Heart left ventricle (tissue), 16 donors: ENCODE results near the gene KIF4A. TPM values are rescaled to one million over a fixed set of nuclear protein-coding genes. Genes with fewer than 3 reads are reported as not detected.

Source experiments
- ATAC-seq, 4 donors: fragments of 200-7000 bp; cut with Tn5 transposase; one replicate each; pipeline ENCODE4 v1.9.1; 2020 to 2022; ENCODE audit warnings: moderate library complexity in 4 of 4, mild to moderate bottlenecking in 3 of 4, moderate number of reproducible peaks in 1 of 4
- DNase-seq, 5 donors: peaks; one replicate each; pipeline ENCODE4 v3.0.0-alpha.2; 2020
- H3K27ac ChIP-seq, 12 donors: fragments of 200-600 bp; sonication (generic) in 4 of 12; one replicate each; pipeline versions ENCODE4 v1.5.0 to v1.8.0; 2016 to 2022; ENCODE audit warnings: mild to moderate bottlenecking in 2 of 12
- H3K27me3 ChIP-seq, 9 donors: fragments of 200-600 bp; sonication (generic) in 2 of 9; one replicate each; pipeline versions ENCODE4 v1.5.1 to v1.8.0; 2016 to 2022; ENCODE audit warnings: mild to moderate bottlenecking in 3 of 9
- H3K36me3 ChIP-seq, 9 donors: fragments of 200-600 bp; sonication (generic) in 2 of 9; one replicate each; pipeline versions ENCODE4 v1.5.0 to v1.8.0; 2018 to 2022; ENCODE audit warnings: mild to moderate bottlenecking in 2 of 9
- H3K4me1 ChIP-seq, 12 donors: fragments of 200-600 bp; sonication (generic) in 4 of 12; one replicate each; pipeline versions ENCODE4 v1.5.0 to v1.8.0; 2016 to 2022; ENCODE audit warnings: mild to moderate bottlenecking in 3 of 12
- H3K4me3 ChIP-seq, 12 donors: fragments of 200-600 bp; sonication (generic) in 4 of 12; one replicate each; pipeline versions ENCODE4 v1.5.0 to v1.8.0; 2017 to 2022; ENCODE audit warnings: mild to moderate bottlenecking in 9 of 12, moderate library complexity in 4 of 12
- H3K9me3 ChIP-seq, 12 donors: fragments of 200-600 bp; sonication (generic) in 4 of 12; one replicate each; pipeline versions ENCODE4 v1.5.0 to v1.8.0; 2016 to 2022; ENCODE audit warnings: mild to moderate bottlenecking in 1 of 12
- CTCF ChIP-seq, 12 donors: fragments of 200-600 bp; sonication (generic) in 4 of 12; IDR thresholded peaks; one replicate each; pipeline versions ENCODE4 v1.5.0 to v1.8.0; 2018 to 2022; ENCODE audit warnings: antibody characterized with exemption in 12 of 12, mild to moderate bottlenecking in 5 of 12
- POLR2A ChIP-seq, 2 donors: fragments of 450-650 bp; IDR thresholded peaks; one replicate each; pipeline ENCODE4 v1.6.1; 2017; ENCODE audit warnings: antibody characterized with exemption in 2 of 2, mild to moderate bottlenecking in 2 of 2, moderate library complexity in 2 of 2
- WGBS, 4 donors: extraction: QIAGEN DNeasy Blood & Tissue Kit in 2 of 4; methylation state at CpG; one replicate each; pipeline versions ENCODE4 v1.1.5 to v1.1.7; 2013 to 2018; 5-methylcytosine and 5-hydroxymethylcytosine counted together
- intact Hi-C, 10 donors: fragments of 100-400 bp; cut with DNase I; formaldehyde crosslinking; loops; one replicate each; pipeline versions ENCODE4 v1.11.1 to v1.14.2; 2022
- polyA plus RNA-seq, 2 donors: library from polyadenylated mRNA; stranded (reverse); fragments of 200-250 nt; gene quantifications; one replicate each; pipeline ENCODE4 v1.2.3, GENCODE V29; 2013
- total RNA-seq, 9 donors: library from RNA; depleted of rRNA in 2 of 9; stranded (reverse); fragments of >200 nt in 2 of 9; fragmentation: NEBNext Ultra II Directional in 3 of 9; extraction: Animal tissue kit (Norgen Biotek cat#: 25700) in 3 of 9; gene quantifications; one replicate each; pipeline versions ENCODE4 v1.1.0 to v1.2.4, GENCODE V29; 2016 to 2023
- donor health status: ischemic (EF 13 %, LVEDD 7.1; RV severe dilation, severe dysfunction).
- donor health status: healthy with polysubstance abuse.
- donor health status: DM: no; HTN: yes; CAD: no.
- donor health status: DM: no; HTN: no; CAD: no.
- donor health status: ischemic (EF 25% LVEDD 6.9; RV normal size, moderate dysfunction).
- donor health status: ischemic (EF 25% LVEDD 5.7; RV mildly dilated, moderate dysfunction).
- donor health status: healthy.
- donor health status: DM: yes; HTN: yes; CAD: no.
- donor health status: ischemic (EF 35%, LVEDD 5.7; RV mildly dilated, moderate dysfunction).
- donor health status: nonischemic (EF 11% LVEDD 7.7; RV severe dilation, severe dysfunction).
- donor health status: DM: yes; HTN: yes; CAD: no.
- donor health status: PGD.
- donor health status: ischemic (EF 29% LVEDD 5.4; RV normal size, mild dysfunction).
- donor health status: nonischemic (EF 23%, LVEDD 6.1; RV moderate dilation, normal function).

KIF4A gene
- total and polyA plus RNA-seq, 11 donors = 0.04 to 4.1 (median 0.18) TPM; not detected in 2

GRCh38 chrX:70437921-70438665, 148.2 kb downstream of the KIF4A start:
- Histone ChIP-seq H3K4me1 (peaks cover 0 to 20% (median 3%) of the 10 kb centered on the region in 12 donors), H3K27ac (no peak overlapping the region), H3K9me3 (no peaks in the 10 kb centered on the region), H3K27me3 (peaks cover 0 to 35% (median 0%) of the 10 kb centered on the region in 9 donors), H3K36me3 (no peaks in the 10 kb centered on the region), H3K4me3 (no peak overlapping the region)
- WGBS, 4 donors = 69 to 85% (median 78%) methylated on average over 8 of the region's 8 CpGs
- ATAC-seq (no peak), DNase-seq (no peak)
- TF ChIP-seq POLR2A (IDR thresholded peaks at IDR 0.05) (no peak), CTCF (IDR thresholded peaks at IDR 0.05) (no peak)
- intact Hi-C loops = loop anchor here in 3 of 10 donors (10.0 kb wide), 3 partner anchors 143 to 243 kb away; partner anchors contain the start of genes KIF4A (in 1 of the 3), PDZD11 (in 1 of the 3) and RAB41 (in 1 of the 3)

GRCh38 chrX:70439016-70439415, 149.1 kb downstream of the KIF4A start:
- DNase-seq (no peak), ATAC-seq (no peak)
- no peaks in the 10 kb centered on the region for H3K36me3 ChIP-seq
- no peak overlapping the region for H3K4me3 ChIP-seq
- intact Hi-C loops = loop anchor here in 3 of 10 donors (10.0 kb wide), 3 partner anchors 144 to 244 kb away; partner anchors contain the start of genes KIF4A (in 1 of the 3), PDZD11 (in 1 of the 3) and RAB41 (in 1 of the 3)
- no peaks in the 10 kb centered on the region for H3K9me3 ChIP-seq
- no peak overlapping the region for H3K27ac ChIP-seq
- TF ChIP-seq POLR2A (IDR thresholded peaks at IDR 0.05) (no peak), CTCF (IDR thresholded peaks at IDR 0.05) (no peak)
- H3K4me1 ChIP-seq = peaks cover 0 to 17% (median 0%) of the 10 kb centered on the region in 12 donors
- H3K27me3 ChIP-seq = peaks cover 0 to 44% (median 0%) of the 10 kb centered on the region in 9 donors
- WGBS, 4 donors = 26 to 50% (median 40%) methylated on average over 1 of the region's 1 CpG

GRCh38 chrX:70442224-70442623, 152.3 kb downstream of the KIF4A start:
- Histone ChIP-seq H3K27ac (no peak overlapping the region), H3K36me3 (no peaks in the 10 kb centered on the region), H3K4me3 (no peak overlapping the region), H3K27me3 (peaks cover 0 to 57% (median 8%) of the 10 kb centered on the region in 9 donors), H3K4me1 (peaks cover 0 to 7% (median 0%) of the 10 kb centered on the region in 12 donors), H3K9me3 (no peaks in the 10 kb centered on the region)
- intact Hi-C loops = no loop called here
- no peak for DNase-seq
- no peak for ATAC-seq
- no peak for TF ChIP-seq CTCF (IDR thresholded peaks at IDR 0.05)
- TF ChIP-seq POLR2A (IDR thresholded peaks at IDR 0.05) = no peak
- WGBS, 4 donors = 49 to 64% (median 62%) methylated on average over 6 of the region's 6 CpGs

- peak in 3 of 4 donors; percentile 30 to 60 (median 58) for ATAC-seq
Observed at GRCh38 chrX:70444326-70444945, 154.5 kb downstream of the KIF4A start, which contains the start of gene DLG3. DLG3 (plus strand) TSS chrX:70444835; CDS start chrX:70445202, 367 bp downstream.

More at GRCh38 chrX:70444326-70444945, 154.5 kb downstream of the KIF4A start, which contains the start of gene DLG3:
- WGBS, 4 donors = 7 to 36% (median 10%) methylated on average over 7 to 21 of the region's 21 CpGs
- Histone ChIP-seq H3K9me3 (no peaks in the 10 kb centered on the region), H3K4me3 (peak within 1 kb of the TSS in 8 of 12 donors; percentile 5 to 42 (median 28)), H3K27me3 (peaks cover 0 to 51% (median 8%) of the 10 kb centered on the region in 9 donors), H3K4me1 (peaks cover 0 to 7% (median 0%) of the 10 kb centered on the region in 12 donors), H3K27ac (no peak within 1 kb of the TSS), H3K36me3 (no peaks in the 10 kb centered on the region)
- TF ChIP-seq POLR2A (IDR thresholded peaks at IDR 0.05) = no peak
- no peak for TF ChIP-seq CTCF (IDR thresholded peaks at IDR 0.05)
- DNase-seq = no peak
- intact Hi-C loops = no loop called here
